KMS-11 (cell line): ENCODE measurements around the gene GIMAP2.

ENCODE experiments used
- H2AFZ ChIP-seq: fragments of 200-600 bp; sonication (generic); 2 replicates; pipeline ENCODE4 v1.6.1; 2016; ENCODE audit warnings: antibody characterized with exemption, mixed run types, low read depth
- H3K27ac ChIP-seq: fragments of 200-600 bp; sonication (generic); 2 replicates; pipeline ENCODE4 v1.6.1; 2016; ENCODE audit warnings: mild to moderate bottlenecking, mixed run types
- H3K27me3 ChIP-seq: fragments of 200-600 bp; sonication (generic); 2 replicates; pipeline ENCODE4 v1.6.1; 2017; ENCODE audit warnings: mild to moderate bottlenecking, low read depth, mixed run types, moderate library complexity; ENCODE audit not compliant: insufficient read depth
- H3K36me3 ChIP-seq: fragments of 200-600 bp; sonication (generic); 2 replicates; pipeline ENCODE4 v1.6.1; 2017; ENCODE audit warnings: mild to moderate bottlenecking, mixed run types; ENCODE audit not compliant: insufficient read depth
- H3K4me1 ChIP-seq: fragments of 200-600 bp; sonication (generic); 2 replicates; pipeline ENCODE4 v1.6.1; 2016; ENCODE audit warnings: mild to moderate bottlenecking, low read depth, mixed run types; ENCODE audit not compliant: poor library complexity, severe bottlenecking
- H3K4me2 ChIP-seq: fragments of 200-600 bp; sonication (generic); 2 replicates; pipeline ENCODE4 v1.7.0; 2016; ENCODE audit warnings: mild to moderate bottlenecking, mixed run types
- H3K4me3 ChIP-seq: fragments of 200-600 bp; sonication (generic); IDR thresholded peaks from 2 replicates; pipeline ENCODE4 v1.6.1; 2017; ENCODE audit warnings: low read depth, low read length, mixed read lengths; ENCODE audit not compliant: insufficient read depth
- H3K79me2 ChIP-seq: fragments of 200-600 bp; sonication (generic); 2 replicates; pipeline ENCODE4 v1.6.1; 2016; ENCODE audit warnings: low read depth, mixed run types; ENCODE audit not compliant: insufficient read depth
- H3K9ac ChIP-seq: fragments of 200-600 bp; sonication (generic); 2 replicates; pipeline ENCODE4 v1.6.1; 2016; ENCODE audit warnings: mild to moderate bottlenecking, mixed run types
- H4K20me1 ChIP-seq: fragments of 200-600 bp; sonication (generic); 2 replicates; pipeline ENCODE4 v1.6.1; 2016; ENCODE audit warnings: mild to moderate bottlenecking, mixed run types; ENCODE audit not compliant: insufficient read depth
- CTCF ChIP-seq: fragments of 200-600 bp; sonication (generic); conservative IDR thresholded peaks from 2 replicates; pipeline ENCODE4 v1.6.1; 2017; ENCODE audit warnings: low read depth, mild to moderate bottlenecking, antibody characterized with exemption, low read length, moderate library complexity, mixed read lengths

GIMAP2 gene

GRCh38 chr7:150742286-150742968 is 56.9 kb downstream of the GIMAP2 start:
- H3K4me3 ChIP-seq: no peak overlapping the region
- no peak overlapping the region for H3K27ac ChIP-seq
- H3K4me2 ChIP-seq: no peak overlapping the region

More at GRCh38 chr7:150742286-150742968, 56.9 kb downstream of the GIMAP2 start:
- H3K9ac ChIP-seq: no peak overlapping the region
- no peak for TF ChIP-seq CTCF
- H3K27me3 ChIP-seq: no peaks in the 10 kb centered on the region
- H2AFZ ChIP-seq: no peak overlapping the region
- no peaks in the 10 kb centered on the region for H3K79me2 ChIP-seq
- no peaks in the 10 kb centered on the region for H4K20me1 ChIP-seq
- no peaks in the 10 kb centered on the region for H3K4me1 ChIP-seq
- H3K36me3 ChIP-seq: no peaks in the 10 kb centered on the region
